Measurements from ENCODE around the gene PCDHGB3. TPM values are rescaled to one million over a fixed set of nuclear protein-coding genes. Genes with fewer than 3 reads are reported as not detected.

PCDHGB3 gene
- 1 to 10 TPM in 3 of 4 donors, under 1 TPM in 1; 0.29 to 2.0 (median 1.2) TPM for total RNA-seq

DNA sequence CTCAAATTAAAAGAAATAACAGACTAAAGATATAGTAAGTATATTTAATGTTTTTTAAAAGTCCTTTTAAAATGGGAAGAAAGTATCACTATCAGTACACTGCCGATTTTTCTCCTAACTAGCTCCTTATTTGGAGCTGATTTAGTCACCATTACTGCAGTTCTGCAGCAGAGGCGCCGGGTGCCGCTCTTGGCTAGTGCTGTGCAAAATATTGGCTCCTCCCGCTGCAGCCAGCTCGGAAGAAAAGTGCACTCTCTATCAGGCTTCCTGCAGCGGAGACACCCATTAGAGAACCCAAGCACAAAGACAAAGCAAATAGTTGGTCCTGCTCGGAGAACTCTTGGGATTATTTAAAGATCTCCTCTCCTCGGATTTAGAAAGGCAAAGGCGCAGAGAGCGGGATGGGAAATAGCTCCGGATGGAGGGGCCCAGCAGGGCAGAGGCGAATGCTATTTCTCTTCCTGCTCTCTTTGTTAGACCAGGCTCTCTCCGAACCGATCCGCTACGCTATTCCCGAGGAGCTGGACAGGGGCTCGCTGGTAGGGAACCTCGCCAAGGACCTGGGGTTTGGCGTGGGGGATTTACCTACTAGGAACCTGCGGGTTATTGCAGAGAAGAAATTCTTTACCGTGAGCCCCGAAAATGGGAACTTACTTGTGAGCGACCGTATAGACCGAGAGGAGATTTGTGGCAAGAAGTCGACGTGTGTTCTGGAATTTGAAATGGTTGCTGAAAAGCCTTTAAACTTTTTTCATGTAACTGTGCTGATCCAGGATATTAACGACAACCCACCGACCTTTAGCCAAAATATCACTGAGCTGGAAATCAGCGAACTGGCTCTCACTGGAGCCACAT is at the start of gene PCDHGB3:
Gene PCDHGB3 (plus strand): TSS at position 249 of the 855 bp plus-strand sequence. CDS start 153 bp downstream, at position 402.
- Histone ChIP-seq H3K4me1 (peaks cover 0 to 4% of the 10 kb centered on the region in 2 donors), H3K36me3 (no peaks in the 10 kb centered on the region), H3K4me3 (peak within 1 kb of the TSS; percentile 7 to 50 (median 37)), H3K9me3 (peaks cover 0 to 17% (median 6%) of the 10 kb centered on the region in 3 donors), H3K27ac (peak within 1 kb of the TSS in 1 of 4 donors; percentile 16), H3K27me3 (peaks cover 0 to 21% (median 20%) of the 10 kb centered on the region in 3 donors)
- intact Hi-C loops (cut with DNase I; ENCODE audit: low total_unique reads) (loop anchor here (5.0 kb wide), 1 partner anchor 42 kb away; the partner anchor contains the start of gene PCDHGA10), in situ Hi-C loops (cut with MboI; ENCODE audit: low sequenced_read_pairs in 4 of 4) (no loop called here)
- TF ChIP-seq, protein P1, sequence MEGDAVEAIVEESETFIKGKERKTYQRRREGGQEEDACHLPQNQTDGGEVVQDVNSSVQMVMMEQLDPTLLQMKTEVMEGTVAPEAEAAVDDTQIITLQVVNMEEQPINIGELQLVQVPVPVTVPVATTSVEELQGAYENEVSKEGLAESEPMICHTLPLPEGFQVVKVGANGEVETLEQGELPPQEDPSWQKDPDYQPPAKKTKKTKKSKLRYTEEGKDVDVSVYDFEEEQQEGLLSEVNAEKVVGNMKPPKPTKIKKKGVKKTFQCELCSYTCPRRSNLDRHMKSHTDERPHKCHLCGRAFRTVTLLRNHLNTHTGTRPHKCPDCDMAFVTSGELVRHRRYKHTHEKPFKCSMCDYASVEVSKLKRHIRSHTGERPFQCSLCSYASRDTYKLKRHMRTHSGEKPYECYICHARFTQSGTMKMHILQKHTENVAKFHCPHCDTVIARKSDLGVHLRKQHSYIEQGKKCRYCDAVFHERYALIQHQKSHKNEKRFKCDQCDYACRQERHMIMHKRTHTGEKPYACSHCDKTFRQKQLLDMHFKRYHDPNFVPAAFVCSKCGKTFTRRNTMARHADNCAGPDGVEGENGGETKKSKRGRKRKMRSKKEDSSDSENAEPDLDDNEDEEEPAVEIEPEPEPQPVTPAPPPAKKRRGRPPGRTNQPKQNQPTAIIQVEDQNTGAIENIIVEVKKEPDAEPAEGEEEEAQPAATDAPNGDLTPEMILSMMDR (IDR thresholded peaks at IDR 0.05 in 4 of 5, conservative IDR thresholded peaks at IDR 0.05 in 1 of 5), result peak in 2 of 5 experiments; percentile 19 to 43
- no peak for TF ChIP-seq POLR2A (IDR thresholded peaks at IDR 0.05)
- peak; percentile 62 to 87 for ATAC-seq
- peak in 1 of 2 donors; percentile 45 for DNase-seq

DNA sequence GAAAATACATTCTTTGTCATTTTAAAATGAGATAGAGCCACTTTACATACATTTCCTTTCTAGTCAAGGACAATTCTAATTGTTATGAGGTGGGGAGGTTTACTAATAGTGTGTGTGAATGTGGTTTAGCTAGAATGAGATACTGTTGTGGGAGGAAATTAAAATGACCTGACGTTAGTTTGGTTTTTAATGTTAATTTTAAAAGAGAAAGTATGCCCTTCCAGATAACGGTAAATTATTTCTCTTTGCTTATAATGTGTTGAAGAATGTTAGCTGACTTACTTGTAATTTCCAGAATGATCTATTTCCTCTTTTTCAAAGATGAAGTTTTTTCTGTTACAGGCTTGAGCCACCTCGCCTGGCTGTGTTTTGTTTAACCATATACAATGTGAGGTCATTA is 47.8 kb upstream of the PCDHGB3 start:
- H3K27me3 ChIP-seq, result no peaks in the 10 kb centered on the region
- in situ Hi-C loops (cut with MboI; ENCODE audit: low sequenced_read_pairs in 4 of 4) (loop anchor here in 2 of 4 donors (10.0 kb wide), 1 partner anchor 243 kb away; no protein-coding TSS in a partner anchor), intact Hi-C loops (cut with DNase I; ENCODE audit: low total_unique reads) (loop anchor here (5.0 to 10.0 kb wide), 2 partner anchors 295 to 603 kb away; partner anchors contain the start of genes DELE1 and DIAPH1)
- H3K9me3 ChIP-seq, result peaks cover 0 to 20% (median 17%) of the 10 kb centered on the region in 3 donors
- ATAC-seq (no peak), DNase-seq (no peak)
- TF ChIP-seq, protein P1 (IDR thresholded peaks at IDR 0.05 in 4 of 5, conservative IDR thresholded peaks at IDR 0.05 in 1 of 5), result no peak
- no peak for TF ChIP-seq POLR2A (IDR thresholded peaks at IDR 0.05)
- peaks cover 37 to 42% of the 10 kb centered on the region in 2 donors for H3K4me1 ChIP-seq
- no peak overlapping the region for H3K4me3 ChIP-seq
- H3K27ac ChIP-seq, result no peak overlapping the region
- peaks cover 3 to 26% of the 10 kb centered on the region in 2 donors for H3K36me3 ChIP-seq

DNA sequence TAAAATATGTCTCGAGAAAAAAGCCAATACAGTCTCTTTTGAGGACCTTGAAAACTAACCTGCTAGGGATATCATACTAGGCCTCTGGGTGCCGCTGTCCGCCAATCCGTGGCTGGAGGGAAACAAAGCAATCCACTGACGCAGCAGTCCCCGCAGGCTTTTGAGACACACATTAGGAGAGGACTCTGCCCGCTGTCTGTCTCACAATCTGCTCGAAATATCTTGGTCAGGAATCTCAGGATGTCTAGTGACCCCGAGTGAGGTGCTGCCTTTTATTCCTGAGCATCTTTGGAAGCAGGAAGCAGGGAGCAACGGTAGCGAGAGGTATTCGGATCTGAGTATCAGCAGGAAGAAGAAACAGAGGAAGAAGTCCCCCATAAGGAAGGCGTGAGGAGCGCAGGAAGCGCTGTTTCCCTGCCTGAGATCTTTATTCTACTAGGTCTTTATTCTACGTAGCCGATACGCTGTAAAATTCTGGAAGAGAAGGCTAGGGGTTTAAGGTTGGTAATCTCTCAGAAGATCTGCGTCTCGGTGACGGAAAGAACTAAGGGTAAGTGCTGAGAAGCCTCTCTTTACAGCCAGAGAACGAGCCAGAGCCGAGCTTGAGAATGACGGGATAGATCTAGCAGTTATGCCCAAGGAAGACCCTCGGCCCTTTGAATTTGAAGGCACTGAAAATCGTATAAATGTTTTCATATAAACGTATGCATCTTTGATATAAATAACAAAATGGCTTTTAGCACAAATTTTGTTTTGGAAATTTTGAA is 43.8 kb upstream of the PCDHGB3 start:
- Histone ChIP-seq H3K9me3 (no peaks in the 10 kb centered on the region), H3K4me1 (peaks cover 16 to 18% of the 10 kb centered on the region in 2 donors), H3K27ac (peak overlapping the region; percentile 83 to 91 (median 88)), H3K4me3 (peak overlapping the region; percentile 49 to 75 (median 67)), H3K27me3 (no peaks in the 10 kb centered on the region), H3K36me3 (no peaks in the 10 kb centered on the region)
- in situ Hi-C loops (cut with MboI; ENCODE audit: low sequenced_read_pairs in 4 of 4) (loop anchor here in 2 of 4 donors (10.0 kb wide), 1 partner anchor 239 kb away; no protein-coding TSS in a partner anchor), intact Hi-C loops (cut with DNase I; ENCODE audit: low total_unique reads) (loop anchor here (10.0 kb wide), 1 partner anchor 599 kb away; the partner anchor contains the start of gene DELE1)
- TF ChIP-seq POLR2A (IDR thresholded peaks at IDR 0.05), result peak; percentile 53 to 64
- TF ChIP-seq, protein P1 (IDR thresholded peaks at IDR 0.05 in 4 of 5, conservative IDR thresholded peaks at IDR 0.05 in 1 of 5), result peak; percentile 49 to 79 (median 65)
- DNase-seq, result peak; percentile 51 to 80
- peak; percentile 94 to 95 for ATAC-seq

DNA sequence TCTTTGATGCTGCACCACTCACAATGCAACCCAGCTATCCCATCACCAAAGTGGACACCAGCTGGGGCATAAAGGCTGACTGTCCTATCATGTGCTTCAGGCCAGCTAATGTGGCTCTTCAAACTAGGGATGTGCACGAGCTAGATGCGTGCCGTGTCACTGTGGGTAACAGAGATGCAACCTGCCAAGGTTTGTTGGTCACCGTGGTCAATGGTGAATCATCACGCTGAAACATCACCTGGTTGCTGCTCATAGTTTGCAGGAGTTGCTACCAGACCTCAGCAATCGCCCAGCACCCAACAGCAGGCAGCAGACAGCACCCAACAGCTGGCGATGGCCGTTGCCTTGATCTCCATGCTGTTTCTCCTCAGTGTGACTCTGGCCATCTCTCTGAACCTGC is 41.8 kb upstream of the PCDHGB3 start:
- in situ Hi-C loops (cut with MboI; ENCODE audit: low sequenced_read_pairs in 4 of 4), result loop anchor here in 2 of 4 donors (10.0 kb wide), 1 partner anchor 237 kb away; no protein-coding TSS in a partner anchor
- Histone ChIP-seq H3K36me3 (no peaks in the 10 kb centered on the region), H3K9me3 (no peaks in the 10 kb centered on the region), H3K27ac (no peak overlapping the region), H3K27me3 (peaks cover 0 to 3% (median 0%) of the 10 kb centered on the region in 3 donors), H3K4me1 (peaks cover 6 to 7% of the 10 kb centered on the region in 2 donors), H3K4me3 (no peak overlapping the region)
- DNase-seq (no peak), ATAC-seq (no peak)
- intact Hi-C loops (cut with DNase I; ENCODE audit: low total_unique reads), result loop anchor here (10.0 kb wide), 1 partner anchor 597 kb away; the partner anchor contains the start of gene DELE1
- TF ChIP-seq, protein P1 (IDR thresholded peaks at IDR 0.05 in 4 of 5, conservative IDR thresholded peaks at IDR 0.05 in 1 of 5), result no peak
- no peak for TF ChIP-seq POLR2A (IDR thresholded peaks at IDR 0.05)

Data from gastrocnemius medialis (tissue), 4 donors.